HG02588 (cell line): ENCODE results near the gene PAK1.
A peak's percentile ranks its signal among the peaks of the same experiment; 100 is the strongest.

Experiments
- ATAC-seq: cut with Tn5 transposase; IDR thresholded peaks from one replicate; pipeline ENCODE4 v1.9.1; 2021; ENCODE audit warnings: mild to moderate bottlenecking, moderate library complexity; ENCODE audit not compliant: unreplicated experiment

Gene PAK1

DNA sequence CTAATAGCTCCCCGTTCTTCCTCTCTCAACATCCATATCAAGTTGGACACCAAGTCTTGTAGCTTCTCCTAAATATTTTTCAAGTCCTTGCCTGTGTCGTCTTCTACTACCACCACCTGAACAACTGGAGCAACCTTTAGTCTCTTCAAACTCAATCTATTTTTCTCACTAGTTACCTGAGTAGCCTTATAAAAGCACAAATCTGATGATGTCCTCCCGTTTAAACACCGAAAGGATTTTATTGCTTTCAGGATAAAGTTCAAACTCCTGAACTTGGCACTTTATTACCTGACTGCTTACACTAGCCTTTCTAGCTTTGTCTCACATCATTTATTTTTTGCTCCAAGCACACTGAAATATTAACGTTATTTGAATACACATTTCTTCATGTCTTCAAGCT lies 1.3 kb upstream of the PAK1 start:
- no peak for ATAC-seq

DNA sequence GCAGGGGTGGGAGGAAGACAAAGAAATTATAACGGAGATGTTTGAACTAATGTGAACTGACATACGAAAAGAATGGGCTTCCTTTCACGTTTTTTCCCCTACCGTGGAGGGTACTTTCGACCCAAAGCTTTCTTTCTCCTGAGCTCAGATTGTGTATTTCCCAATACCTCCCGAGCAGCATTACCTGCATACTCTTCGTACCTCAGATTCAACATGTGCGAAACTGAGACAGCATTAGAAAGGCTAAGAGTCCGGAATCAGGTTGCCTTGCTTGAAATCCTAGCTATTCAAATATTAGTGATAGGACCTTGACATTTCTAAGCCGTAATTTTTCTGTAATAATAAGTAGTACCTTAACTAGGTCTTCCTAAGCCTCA lies 778 bp upstream of the PAK1 start:
- no peak for ATAC-seq

DNA sequence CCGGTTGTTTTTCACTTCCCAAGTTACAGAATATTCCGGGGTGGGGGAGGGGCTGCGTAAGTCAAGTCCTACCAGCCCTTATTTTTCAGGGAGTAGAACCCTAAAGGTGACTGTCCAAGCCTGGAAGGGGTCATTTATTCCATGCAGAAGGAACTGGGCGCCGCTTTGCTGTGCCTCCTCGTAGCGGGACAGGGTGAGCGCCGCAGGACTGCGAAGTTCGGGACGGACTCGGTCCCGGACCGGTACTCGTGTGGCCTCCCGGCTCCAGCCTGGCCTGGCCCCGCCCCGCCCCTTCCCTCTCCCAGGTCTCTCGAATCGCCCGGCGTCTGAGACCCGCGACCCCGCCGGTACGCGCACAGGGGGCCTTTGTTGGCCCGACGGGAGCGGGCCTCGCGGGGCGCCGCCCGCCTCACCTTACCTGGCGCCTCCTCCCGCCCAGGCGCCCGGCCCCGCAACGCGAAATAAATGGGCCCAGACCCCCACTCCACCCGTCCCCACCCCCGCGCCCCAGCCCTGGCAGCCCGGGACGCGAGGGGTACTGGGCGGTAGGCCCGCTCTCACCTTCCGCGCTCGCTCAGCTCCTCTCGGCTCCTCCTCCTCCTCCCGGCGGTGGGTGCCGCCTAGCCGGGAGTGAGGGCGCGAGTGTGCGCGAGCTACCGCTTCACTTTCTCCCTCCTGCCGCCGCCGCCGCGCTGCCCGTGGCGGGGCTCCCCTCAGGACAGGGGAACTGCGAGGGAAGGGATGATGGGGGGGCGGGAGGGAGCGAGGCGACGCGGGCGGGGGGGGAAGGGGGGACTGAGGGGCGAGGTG lies 698 bp downstream of the PAK1 start:
- peak; percentile 37 for ATAC-seq

DNA sequence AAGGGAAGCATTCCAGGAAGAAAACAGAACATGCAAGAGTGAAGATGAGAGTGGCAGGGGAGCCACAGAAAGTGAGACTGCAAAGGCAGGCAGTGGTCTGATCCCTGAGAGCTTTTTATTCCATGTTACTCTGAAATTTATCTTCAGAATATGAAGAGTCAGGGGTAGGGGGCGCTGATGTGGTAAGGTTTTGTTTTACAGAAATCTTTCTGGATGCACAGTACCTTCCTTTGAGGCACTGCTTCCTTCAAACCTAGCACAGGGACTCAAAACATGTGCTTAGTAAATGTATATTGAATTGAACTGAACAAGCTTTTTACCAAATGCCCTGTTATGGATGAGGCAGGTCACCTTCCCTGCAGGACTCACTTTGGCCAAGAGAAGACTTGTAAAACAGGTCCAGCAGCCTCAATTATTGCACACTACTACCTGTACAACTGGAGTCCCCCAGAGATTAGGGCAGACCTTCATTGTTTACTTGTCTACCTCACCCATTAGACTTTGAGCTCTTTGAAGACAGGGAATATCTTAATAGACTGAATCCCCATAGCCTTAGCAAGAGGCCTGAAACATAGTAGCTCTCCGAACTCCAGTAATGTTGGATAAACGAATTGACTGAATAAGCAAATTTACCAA lies 2.2 kb downstream of the PAK1 start:
- ATAC-seq = no peak

DNA sequence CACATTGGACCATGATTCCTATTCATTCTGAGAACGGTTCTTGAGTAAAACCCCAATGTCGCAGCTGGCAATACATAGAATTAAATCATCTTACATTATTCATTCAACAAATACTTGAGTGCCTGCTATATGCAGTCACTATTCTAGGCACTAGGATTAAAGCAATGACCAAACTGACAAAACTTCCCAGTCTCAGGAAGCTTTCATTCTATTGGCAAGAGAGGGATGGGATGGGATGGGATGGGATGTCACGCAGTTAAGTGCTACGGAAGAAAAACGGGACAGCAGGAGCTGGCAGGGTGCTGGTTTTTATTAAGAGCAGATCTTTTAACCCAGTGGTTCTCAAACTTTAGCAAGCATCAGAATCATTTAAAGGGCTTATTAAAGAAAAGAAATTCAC lies 2.9 kb downstream of the PAK1 start:
- no peak for ATAC-seq

DNA sequence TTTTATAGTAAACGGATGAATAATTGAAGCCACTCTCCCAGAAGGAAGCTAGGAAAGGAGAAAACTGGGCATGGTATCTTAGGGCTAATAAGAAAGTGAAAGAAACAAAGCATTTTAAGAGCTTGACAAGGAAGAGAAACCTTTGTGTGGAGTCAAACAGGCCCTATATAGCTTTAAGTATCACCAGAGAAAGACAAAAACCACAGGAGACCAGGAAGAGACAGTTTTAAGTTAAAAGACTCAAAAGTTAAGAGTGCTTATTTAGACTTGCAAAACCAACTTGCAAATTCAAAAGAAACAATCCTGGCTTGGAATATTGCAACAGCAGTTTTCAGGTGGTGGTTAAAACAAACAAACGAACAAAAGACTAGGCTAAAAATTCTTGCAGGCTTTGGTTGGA lies 3.4 kb downstream of the PAK1 start:
- peak; percentile 29 for ATAC-seq

DNA sequence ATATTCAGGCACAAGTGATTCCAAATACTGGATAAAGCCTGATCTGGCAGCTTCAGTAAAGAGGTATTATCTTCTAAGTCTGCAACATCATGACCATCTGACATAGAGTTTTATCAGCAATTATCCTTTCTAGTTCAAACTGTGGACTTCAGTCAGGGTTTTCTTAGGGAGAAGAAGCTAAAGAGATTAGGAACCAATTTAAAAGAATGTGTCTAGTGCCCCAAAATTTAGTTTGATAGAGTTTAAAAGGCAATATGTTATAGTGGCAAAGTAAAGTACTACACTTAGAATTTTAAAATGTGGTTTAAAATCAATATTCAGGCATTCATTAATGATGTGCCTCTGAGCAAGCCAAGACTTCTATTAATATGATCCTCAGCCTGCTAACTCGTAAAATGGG lies 5.4 kb downstream of the PAK1 start:
- no peak for ATAC-seq

DNA sequence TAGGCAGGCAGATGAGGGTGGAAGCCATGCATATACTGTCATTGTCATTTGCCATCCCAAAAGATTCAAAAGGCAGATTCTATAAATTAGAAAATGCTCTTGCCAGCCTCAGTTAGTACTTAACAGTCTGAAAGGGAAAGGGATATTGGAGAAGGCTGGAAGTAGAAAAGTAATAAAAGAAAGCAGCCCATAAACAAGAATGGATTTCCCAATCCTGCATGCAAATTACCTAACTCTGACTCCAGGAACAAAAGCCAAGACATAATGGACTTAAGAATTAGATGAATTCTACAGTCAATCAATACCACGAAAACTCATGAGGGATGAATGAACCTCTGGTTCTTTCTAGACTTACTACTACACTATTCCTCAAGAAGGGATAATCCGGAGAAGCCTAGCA lies 5.9 kb downstream of the PAK1 start:
- ATAC-seq = no peak

DNA sequence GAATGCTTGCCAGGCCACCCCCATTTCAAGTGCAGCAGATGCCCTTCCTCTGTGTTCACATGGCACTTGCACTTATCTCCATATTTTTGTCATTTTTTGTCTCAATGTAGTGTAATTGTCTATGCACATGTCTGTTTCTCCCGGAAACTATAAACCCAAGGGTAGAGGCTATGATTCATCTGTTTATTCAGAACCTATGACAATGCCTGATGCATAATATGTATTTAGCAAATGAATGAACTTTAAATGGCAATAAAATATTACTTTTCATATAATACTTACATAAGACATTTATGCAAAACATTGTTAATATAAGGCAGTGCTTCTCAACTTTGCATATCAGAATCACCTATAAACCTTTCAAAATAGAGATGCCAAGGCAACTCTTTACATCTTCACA lies 6.7 kb downstream of the PAK1 start:
- no peak for ATAC-seq

DNA sequence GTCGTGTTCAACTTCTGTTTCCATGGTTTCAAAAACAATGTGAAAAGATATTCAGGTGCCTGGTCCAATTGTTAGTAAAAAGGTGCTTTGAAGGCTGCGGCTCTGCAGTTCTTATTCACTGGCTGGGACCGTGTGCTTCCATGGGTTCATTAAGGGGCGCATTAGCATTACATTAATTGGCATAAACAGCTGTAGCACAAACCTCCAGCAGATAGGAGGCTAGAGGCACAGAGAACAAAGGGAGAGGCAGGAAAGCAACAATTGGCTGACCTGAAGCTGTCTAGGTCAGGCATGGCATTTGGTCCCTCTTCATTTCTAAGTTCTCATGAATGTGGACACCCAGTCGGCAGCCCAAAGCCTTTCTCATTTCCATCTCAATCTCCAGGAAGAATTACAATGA lies 16.6 kb downstream of the PAK1 start:
- peak; percentile 19 for ATAC-seq

DNA sequence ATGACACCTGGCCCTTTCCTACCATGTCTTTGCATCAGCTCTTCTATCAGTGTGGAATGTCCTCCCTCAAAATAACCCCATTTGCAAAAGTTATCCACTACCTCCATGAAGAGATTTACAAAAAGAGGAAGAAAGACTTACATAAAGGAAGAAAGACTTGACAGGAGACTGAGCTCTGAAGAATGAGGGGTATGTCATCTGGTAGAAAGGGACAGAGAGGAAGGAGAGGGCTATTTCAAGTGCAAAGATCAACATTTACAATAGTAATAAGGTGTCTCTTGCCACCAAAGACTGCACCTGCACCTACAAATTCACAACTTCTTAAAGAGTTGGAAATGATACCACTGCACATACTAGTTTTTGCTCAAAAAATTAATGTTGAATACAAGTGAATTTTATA lies 18.2 kb downstream of the PAK1 start:
- ATAC-seq = no peak

DNA sequence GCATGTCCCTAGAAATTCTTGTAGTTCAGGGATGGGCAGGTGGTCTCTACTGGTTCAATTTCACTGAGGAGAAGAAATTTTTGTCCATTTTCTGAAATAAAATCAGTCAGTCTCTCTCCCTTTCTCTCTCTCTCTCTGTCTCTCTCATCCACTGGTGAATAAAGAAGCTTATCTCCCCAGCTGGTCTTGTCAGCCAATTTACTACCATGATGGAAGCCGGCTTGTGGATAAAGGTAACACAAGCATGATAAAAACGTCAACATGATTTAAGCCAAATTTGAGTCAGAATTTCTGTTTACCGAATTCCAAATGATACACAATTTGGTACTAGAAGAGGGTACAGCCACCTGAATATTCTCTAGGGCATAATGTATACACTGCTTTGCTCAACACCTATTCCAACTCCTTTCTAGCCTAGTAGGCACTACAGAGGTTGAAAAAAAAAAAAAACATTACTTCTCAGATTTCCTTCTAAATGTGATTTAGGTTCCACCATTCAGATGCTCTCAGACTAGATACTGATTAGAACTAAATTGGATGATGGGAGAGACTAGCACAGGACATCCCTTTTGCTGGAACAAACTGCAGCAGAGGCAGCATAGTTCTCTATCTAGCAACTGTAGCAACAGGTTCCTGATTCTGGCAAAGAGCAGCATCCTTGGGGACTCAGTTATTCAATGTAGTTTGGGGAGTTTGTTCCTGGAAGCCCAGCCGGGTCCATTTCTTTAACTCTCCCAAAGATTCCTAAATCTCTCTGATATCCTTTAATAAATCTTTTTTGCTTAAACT lies 18.8 kb downstream of the PAK1 start:
- ATAC-seq = no peak

DNA sequence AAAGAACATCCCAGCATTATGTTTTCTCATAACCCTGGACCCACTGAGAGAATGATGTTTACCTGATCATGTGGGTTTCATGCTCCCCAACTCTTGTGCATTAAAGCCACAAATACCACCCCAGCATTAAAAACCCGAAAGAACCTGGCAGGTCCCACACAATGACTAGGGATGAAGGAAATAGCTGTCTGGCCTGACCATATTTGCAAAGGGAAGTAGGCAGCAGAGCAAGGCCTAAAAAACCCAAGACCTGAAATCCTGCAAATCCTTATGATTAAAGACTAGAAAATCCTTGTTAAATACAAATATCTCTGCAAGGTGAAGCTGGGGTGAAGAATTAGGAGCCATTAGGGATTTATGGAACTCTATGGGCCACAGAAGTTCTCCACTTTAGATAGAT lies 23.7 kb downstream of the PAK1 start:
- ATAC-seq = no peak

DNA sequence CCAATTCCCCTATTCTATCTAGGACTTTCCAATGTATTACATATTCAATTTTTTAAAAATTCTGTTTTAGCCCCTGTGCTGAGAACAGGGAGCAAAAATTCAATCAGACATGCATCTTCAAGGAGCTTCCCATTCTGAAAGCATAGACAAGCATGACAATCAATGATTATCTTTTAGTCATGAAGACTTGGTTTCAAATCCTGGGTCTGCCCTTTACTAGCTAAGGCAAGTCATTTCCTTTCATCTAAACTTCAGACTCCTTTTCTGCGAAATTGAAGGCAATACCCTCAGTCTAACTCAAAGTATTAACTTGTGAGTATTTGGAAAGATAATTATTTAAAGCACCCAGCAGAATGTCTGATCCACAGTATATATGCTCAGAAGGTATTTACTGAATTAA lies 24.1 kb downstream of the PAK1 start:
- no peak for ATAC-seq

DNA sequence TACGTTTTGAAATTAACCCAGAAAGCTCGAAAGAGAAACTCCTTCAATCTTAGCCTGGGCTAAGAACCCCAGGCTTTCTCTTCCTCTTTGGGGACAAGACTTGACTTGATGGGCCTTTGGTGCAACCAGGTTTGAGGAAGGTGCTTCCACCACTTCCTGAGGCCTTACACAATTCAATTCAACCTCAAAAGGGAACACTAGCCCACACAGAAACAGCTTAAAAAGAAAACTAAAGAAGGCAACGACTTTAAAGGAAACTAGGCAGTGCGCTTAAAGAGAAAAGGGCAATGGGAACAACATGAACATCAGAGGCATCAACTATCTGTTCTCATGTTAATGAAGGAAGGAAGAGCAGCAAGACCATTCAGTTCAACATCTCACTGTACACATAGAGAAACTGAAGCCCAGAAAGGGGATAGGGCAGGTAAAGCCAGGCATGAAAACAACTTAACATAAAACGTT lies 24.8 kb downstream of the PAK1 start:
- peak; percentile 60 for ATAC-seq

DNA sequence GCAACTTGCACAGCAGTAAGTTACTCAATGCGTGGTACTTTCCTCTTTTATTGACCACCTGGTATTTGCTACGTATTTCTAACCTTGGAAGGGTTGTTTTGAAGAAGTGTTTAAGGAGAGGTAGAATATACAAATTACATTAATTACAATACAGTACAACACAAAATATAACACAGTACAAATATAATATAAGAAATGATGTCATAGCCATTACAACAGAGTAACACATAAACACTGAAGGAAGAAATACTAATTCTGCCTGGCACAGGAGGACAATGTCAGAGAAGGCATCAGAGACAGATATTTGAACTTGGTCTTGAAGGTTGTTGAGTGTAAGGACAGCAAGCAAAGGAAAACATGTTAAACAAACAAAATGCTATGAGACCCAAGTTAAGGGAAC lies 25.6 kb downstream of the PAK1 start:
- no peak for ATAC-seq

DNA sequence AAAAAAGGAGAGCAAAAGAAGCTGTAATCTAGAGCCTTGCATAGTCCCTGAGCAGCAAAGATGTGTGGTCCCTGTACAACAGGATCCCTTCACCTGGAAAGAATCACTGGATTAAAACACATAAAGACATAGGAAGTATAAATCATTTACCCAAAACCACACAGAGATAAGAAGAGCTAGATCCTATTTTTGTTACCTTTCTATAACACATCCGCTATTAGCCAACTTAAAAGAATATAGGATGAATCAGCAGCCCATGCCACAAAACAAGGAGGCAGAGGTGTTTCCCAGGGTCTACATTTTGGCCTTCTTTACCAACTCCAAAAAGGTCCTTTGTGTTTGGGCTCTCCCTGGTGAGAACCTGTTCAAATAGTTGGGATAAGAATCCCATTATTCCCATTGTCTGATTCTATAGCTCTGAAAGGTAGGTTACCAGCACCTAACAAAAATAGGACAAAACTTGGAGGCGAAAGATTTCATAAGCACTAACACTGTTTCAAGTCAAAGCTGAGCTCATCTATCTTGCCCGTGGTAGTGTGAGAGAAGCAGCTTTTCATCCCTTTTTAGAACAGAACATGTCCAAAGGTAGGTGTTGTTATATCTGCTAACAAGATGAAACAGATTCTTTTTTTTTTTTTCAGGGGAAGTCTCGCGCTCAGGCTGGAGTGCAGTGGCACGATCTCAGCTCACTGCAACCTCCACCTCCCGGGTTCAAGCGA lies 26.8 kb downstream of the PAK1 start:
- ATAC-seq = no peak

DNA sequence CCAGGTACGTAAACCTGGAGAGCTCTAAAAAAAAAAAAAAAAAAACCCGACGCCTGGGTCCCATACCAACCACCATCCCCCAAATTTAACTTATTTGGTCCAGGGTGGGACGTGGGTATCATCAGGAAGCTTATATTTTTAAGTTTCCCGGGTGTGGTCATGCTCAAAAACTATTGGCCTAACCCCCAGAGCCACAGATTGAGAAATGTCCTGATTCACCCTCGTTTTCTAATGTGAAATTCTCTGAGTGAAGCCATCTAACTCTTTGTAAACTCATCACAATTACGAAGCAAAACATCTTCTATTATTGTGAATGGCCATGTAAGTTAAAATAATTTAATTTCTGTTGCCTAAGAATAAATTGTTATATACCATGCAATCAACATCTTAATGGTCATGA lies 29.6 kb downstream of the PAK1 start:
- ATAC-seq = no peak

DNA sequence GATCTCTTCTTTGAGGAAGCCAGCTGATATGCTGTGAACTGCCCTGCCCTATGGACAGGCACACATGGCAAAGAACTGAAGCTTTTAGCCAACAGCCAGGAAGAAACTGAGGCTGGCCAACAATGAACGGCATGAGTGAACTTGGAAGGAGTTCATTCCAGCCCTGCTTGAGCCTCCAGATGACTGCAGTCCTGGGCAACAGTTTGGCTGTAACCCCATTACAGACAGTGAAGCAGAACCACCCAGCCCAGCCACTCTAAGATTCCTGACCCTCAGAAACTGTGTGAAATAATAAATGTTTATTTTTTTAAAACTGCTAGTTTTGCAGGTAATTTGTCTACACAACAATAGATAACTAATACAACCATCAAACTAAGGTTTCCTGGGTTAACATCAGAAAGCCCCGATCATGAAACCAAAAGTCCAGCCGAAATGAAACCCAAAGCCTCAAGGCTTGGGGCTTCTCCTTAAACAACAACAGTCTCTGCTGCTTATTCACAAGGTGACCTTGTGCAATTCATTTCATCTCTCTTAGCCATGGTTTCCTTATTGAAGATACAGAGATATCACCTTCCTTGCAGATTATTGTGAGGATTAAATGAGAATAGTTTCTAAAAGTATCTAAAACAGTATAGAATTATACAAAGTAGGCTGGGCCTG lies 31.4 kb downstream of the PAK1 start:
- peak; percentile 44 for ATAC-seq

DNA sequence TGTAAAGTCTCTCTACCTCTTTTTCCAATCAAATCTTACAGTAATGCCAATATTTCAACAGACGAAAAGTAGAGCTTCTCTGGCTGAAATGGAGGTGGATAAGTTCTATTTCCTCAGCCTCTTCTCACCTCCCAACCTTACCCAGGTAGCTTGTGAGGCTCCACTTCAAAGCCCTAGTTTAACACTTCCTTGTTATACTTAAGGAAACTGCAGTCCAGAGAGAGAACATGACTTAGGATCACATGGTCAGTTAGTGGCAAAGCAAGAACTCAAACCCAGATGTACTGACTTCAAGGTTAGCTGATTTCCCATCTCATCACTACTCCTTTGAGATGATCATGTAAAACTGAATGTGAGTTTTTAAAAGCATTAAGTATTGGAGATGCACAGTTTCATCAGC lies 32.5 kb downstream of the PAK1 start:
- no peak for ATAC-seq

DNA sequence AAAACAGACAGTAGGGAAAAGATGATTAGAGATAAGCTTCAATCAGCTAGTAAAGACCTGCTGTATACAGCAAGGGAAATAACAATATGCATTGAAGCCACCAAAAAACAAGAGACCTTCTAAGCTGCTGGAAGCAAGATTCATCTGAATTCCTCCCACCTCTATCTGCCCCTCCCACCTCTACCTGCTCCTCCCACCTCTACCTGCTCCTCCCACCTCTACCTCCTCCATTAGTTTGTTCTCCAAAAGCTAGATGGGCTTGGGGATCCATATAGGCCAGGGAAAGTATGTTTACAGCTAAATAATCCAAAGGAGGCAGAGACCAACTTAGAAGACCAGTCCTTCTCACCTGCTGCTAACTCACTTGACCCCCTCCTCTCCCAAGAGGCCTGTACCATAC lies 33.2 kb downstream of the PAK1 start:
- no peak for ATAC-seq
